Measurements from ENCODE around the gene CFAP410. TPM values are rescaled to one million over a fixed set of nuclear protein-coding genes. Genes with fewer than 3 reads are reported as not detected.

CFAP410 gene
- 10 to 100 TPM; 30.0 to 36.4 (median 31.6) TPM for polyA plus RNA-seq

- H3K4me1 Mint-ChIP-seq: peaks cover 23 to 32% of the 10 kb centered on the region in 2 donors
- peaks cover 12 to 16% (median 13%) of the 10 kb centered on the region in 3 donors for H3K27me3 Mint-ChIP-seq (ENCODE audit: low read depth in 3 of 3)
- peak within 1 kb of the TSS; percentile 94 to 99 (median 97) for H3K27ac Mint-ChIP-seq
- DNase-seq: peak; percentile 95 to 97 (median 97)
- peaks cover 0 to 10% (median 0%) of the 10 kb centered on the region in 3 donors for H3K36me3 Mint-ChIP-seq
- H3K9me3 Mint-ChIP-seq: no peaks in the 10 kb centered on the region
- H3K4me3 Mint-ChIP-seq: peak within 1 kb of the TSS; percentile 87 to 98 (median 95)
These were observed at the start of gene CFAP410 for GRCh38 chr21:44338971-44339910. CFAP410 (minus strand) TSS chr21:44339390; CDS start chr21:44339194, 196 bp downstream.

DNA sequence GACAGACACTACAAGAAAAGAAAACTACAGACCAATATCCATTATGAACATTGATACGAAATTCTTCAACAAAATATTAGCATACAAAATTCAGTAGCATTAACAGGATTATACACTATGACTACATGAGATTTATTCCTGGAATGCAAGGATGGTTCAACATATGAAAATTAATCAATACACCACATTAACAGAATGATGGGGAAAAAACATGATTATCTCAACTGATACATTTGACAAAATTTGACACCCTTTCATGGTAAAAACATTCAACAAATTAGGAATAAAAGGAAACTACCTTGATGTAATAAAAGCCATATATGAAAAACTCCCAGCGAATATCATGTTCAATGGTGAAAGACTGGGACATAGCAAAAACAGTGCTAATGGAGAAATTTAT, 45.8 kb upstream of the CFAP410 start:
- peaks cover 18 to 33% (median 26%) of the 10 kb centered on the region in 6 donors for H3K9me3 Mint-ChIP-seq
- H3K27ac Mint-ChIP-seq: no peak overlapping the region
- DNase-seq: no peak
- H3K27me3 Mint-ChIP-seq (ENCODE audit: low read depth in 3 of 3): peaks cover 0 to 2% (median 0%) of the 10 kb centered on the region in 3 donors
- H3K36me3 Mint-ChIP-seq: peaks cover 25 to 61% (median 61%) of the 10 kb centered on the region in 3 donors
- no peak overlapping the region for H3K4me3 Mint-ChIP-seq
- peaks cover 0 to 1% of the 10 kb centered on the region in 2 donors for H3K4me1 Mint-ChIP-seq

GRCh38 chr21:44383216-44383615, 44.0 kb upstream of the CFAP410 start:
- H3K4me1 Mint-ChIP-seq: peaks cover 0 to 1% of the 10 kb centered on the region in 2 donors
- H3K36me3 Mint-ChIP-seq: peaks cover 25 to 71% (median 60%) of the 10 kb centered on the region in 3 donors
- no peak overlapping the region for H3K4me3 Mint-ChIP-seq
- H3K27me3 Mint-ChIP-seq (ENCODE audit: low read depth in 3 of 3): peaks cover 0 to 2% (median 2%) of the 10 kb centered on the region in 3 donors
- no peak overlapping the region for H3K27ac Mint-ChIP-seq
- peaks cover 18 to 33% (median 26%) of the 10 kb centered on the region in 6 donors for H3K9me3 Mint-ChIP-seq
- DNase-seq: no peak

DNA sequence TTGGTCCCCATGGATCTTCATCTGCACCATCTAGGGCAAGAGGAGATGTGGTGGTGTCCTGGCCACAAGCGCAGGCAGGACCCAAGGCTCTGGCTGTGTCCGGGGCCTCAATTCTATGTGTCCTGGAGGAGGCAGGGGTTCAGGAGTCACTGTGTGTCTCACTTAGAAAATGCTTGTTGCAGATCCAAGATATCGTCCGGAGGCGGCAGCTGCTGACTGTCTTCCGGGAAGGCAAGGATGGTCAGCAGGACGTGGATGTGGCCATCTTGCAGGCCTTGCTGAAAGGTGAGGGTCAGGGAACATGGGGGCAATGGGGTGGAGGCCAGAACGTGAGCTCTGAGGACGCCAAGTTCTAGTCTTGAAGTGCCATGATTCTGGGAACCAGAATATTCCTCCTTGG, 43.3 kb upstream of the CFAP410 start:
- peaks cover 25 to 78% (median 64%) of the 10 kb centered on the region in 3 donors for H3K36me3 Mint-ChIP-seq
- no peak for DNase-seq
- H3K4me1 Mint-ChIP-seq: peaks cover 0 to 4% of the 10 kb centered on the region in 2 donors
- no peak overlapping the region for H3K4me3 Mint-ChIP-seq
- H3K9me3 Mint-ChIP-seq: peaks cover 18 to 33% (median 26%) of the 10 kb centered on the region in 6 donors
- no peak overlapping the region for H3K27ac Mint-ChIP-seq
- peaks cover 0 to 4% (median 2%) of the 10 kb centered on the region in 3 donors for H3K27me3 Mint-ChIP-seq (ENCODE audit: low read depth in 3 of 3)

DNA sequence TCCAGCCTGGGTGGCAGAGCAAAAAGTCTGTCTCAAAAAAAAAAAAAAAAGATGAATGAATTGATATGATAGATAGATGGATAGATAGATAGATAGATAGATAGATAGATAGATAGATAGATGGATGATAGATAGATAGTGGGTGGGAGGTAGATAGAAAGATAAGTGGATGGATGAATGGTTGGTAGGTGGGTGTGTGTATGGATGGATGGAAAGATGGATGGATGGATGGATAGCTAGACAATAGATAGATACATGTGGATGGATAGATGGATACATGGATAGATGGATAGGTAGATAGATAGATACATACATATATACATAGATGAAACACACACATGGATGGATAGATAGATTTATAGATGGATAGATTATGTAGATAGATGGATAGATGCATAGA, 42.7 kb upstream of the CFAP410 start:
- H3K27ac Mint-ChIP-seq: no peak overlapping the region
- peaks cover 0 to 4% (median 2%) of the 10 kb centered on the region in 3 donors for H3K27me3 Mint-ChIP-seq (ENCODE audit: low read depth in 3 of 3)
- no peak overlapping the region for H3K4me3 Mint-ChIP-seq
- peaks cover 18 to 33% (median 26%) of the 10 kb centered on the region in 6 donors for H3K9me3 Mint-ChIP-seq
- H3K4me1 Mint-ChIP-seq: peaks cover 4 to 9% of the 10 kb centered on the region in 2 donors
- DNase-seq: no peak
- H3K36me3 Mint-ChIP-seq: peaks cover 28 to 84% (median 69%) of the 10 kb centered on the region in 3 donors

GRCh38 chr21:44380876-44381275, 41.7 kb upstream of the CFAP410 start:
- Mint-ChIP-seq H3K27me3 (ENCODE audit: low read depth in 3 of 3) (peaks cover 0 to 5% (median 3%) of the 10 kb centered on the region in 3 donors), H3K36me3 (peaks cover 31 to 90% (median 76%) of the 10 kb centered on the region in 3 donors), H3K27ac (no peak overlapping the region), H3K4me1 (peaks cover 14 to 19% of the 10 kb centered on the region in 2 donors), H3K9me3 (peaks cover 18 to 28% (median 23%) of the 10 kb centered on the region in 6 donors), H3K4me3 (no peak overlapping the region)
- DNase-seq: no peak

DNA sequence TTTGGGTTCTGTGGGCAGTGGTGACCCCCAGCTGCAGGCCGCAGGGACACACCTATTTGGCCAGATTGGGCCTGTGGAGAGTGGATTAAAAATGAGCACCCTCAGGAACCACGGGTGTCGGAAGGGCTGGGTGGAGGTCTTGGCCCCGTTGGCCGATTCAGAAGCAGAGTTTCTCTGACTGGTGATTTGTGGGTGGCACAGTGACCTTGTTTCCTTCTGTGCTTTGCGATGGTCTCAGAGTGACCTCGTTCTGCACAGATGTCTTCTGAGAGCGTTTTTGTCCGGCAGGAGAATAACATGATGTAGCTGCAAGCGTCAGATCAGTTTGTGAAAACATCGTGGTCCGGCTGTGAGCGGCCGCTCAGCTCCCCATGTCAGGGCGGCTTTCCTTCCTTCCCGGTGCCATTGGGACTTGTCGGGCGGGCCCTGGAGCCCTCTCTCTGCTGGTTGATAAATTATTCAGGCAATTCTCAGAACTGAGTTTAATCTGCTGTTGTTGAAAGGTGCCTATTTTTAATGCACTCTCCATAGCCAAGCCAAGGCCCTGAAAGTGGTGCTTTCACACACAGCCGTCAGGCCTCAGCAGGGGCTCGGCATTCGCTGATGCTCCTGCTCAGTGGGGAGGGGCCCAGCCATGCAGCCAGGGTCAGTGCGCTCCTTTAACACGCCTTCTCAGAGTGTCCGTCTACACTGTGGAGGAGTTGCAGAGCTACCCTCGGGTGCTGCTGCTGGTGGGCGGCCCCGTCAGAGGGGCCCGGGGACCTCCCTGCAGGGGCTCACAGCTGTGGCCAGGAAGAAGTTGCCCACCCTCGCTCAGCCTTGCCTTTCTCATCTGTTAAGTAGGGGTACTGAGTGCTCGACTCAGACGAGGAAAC, 41.0 kb upstream of the CFAP410 start:
- H3K4me3 Mint-ChIP-seq: peak overlapping the region in 1 of 5 donors; percentile 18
- peaks cover 3 to 12% (median 4%) of the 10 kb centered on the region in 3 donors for H3K27me3 Mint-ChIP-seq (ENCODE audit: low read depth in 3 of 3)
- peaks cover 36 to 90% (median 74%) of the 10 kb centered on the region in 3 donors for H3K36me3 Mint-ChIP-seq
- H3K27ac Mint-ChIP-seq: no peak overlapping the region
- peaks cover 21 to 25% of the 10 kb centered on the region in 2 donors for H3K4me1 Mint-ChIP-seq
- DNase-seq: no peak
- peaks cover 15 to 24% (median 19%) of the 10 kb centered on the region in 6 donors for H3K9me3 Mint-ChIP-seq

DNA sequence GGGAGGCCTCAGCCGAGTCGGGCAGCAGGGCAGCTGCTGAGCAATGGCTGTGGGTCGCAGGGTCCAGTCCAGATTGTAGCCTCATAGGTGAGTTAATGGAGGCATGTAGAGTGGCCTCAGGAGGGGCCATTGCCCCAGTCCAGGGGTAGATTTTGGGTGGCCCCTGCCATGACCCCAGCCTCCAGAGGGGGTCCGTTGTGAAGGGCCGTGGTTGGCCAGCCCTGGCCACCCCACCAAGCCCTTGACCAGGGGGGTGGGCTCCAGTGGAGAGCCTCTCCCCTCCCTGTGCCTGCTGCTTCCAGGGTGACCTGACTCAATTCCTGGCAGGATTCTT, 40.3 kb upstream of the CFAP410 start:
- peaks cover 37 to 85% (median 70%) of the 10 kb centered on the region in 3 donors for H3K36me3 Mint-ChIP-seq
- H3K9me3 Mint-ChIP-seq: peaks cover 8 to 20% (median 12%) of the 10 kb centered on the region in 6 donors
- no peak overlapping the region for H3K4me3 Mint-ChIP-seq
- peaks cover 6 to 17% (median 7%) of the 10 kb centered on the region in 3 donors for H3K27me3 Mint-ChIP-seq (ENCODE audit: low read depth in 3 of 3)
- no peak for DNase-seq
- no peak overlapping the region for H3K27ac Mint-ChIP-seq
- peaks cover 28 to 33% of the 10 kb centered on the region in 2 donors for H3K4me1 Mint-ChIP-seq

- peaks cover 4 to 14% (median 8%) of the 10 kb centered on the region in 6 donors for H3K9me3 Mint-ChIP-seq
- peaks cover 6 to 17% (median 7%) of the 10 kb centered on the region in 3 donors for H3K27me3 Mint-ChIP-seq (ENCODE audit: low read depth in 3 of 3)
- DNase-seq: no peak
- no peak overlapping the region for H3K27ac Mint-ChIP-seq
- H3K4me1 Mint-ChIP-seq: peaks cover 34 to 39% of the 10 kb centered on the region in 2 donors
- H3K36me3 Mint-ChIP-seq: peaks cover 31 to 81% (median 64%) of the 10 kb centered on the region in 3 donors
- no peak overlapping the region for H3K4me3 Mint-ChIP-seq
These were observed 39.7 kb upstream of the CFAP410 start for GRCh38 chr21:44378646-44379514.

- Mint-ChIP-seq H3K4me3 (no peak overlapping the region), H3K27me3 (ENCODE audit: low read depth in 3 of 3) (peaks cover 6 to 22% (median 7%) of the 10 kb centered on the region in 3 donors), H3K9me3 (peaks cover 0 to 10% (median 2%) of the 10 kb centered on the region in 6 donors), H3K27ac (no peak overlapping the region), H3K36me3 (peaks cover 27 to 77% (median 61%) of the 10 kb centered on the region in 3 donors), H3K4me1 (peaks cover 42 to 47% of the 10 kb centered on the region in 2 donors)
- no peak for DNase-seq
These were observed 38.9 kb upstream of the CFAP410 start for GRCh38 chr21:44377922-44378645.

GRCh38 chr21:44377201-44377921, 38.2 kb upstream of the CFAP410 start:
- DNase-seq: no peak
- peak overlapping the region in 1 of 6 donors; percentile 11 for H3K27ac Mint-ChIP-seq
- H3K36me3 Mint-ChIP-seq: peaks cover 26 to 76% (median 63%) of the 10 kb centered on the region in 3 donors
- H3K27me3 Mint-ChIP-seq (ENCODE audit: low read depth in 3 of 3): peaks cover 6 to 22% (median 7%) of the 10 kb centered on the region in 3 donors
- no peak overlapping the region for H3K4me3 Mint-ChIP-seq
- peaks cover 49 to 53% of the 10 kb centered on the region in 2 donors for H3K4me1 Mint-ChIP-seq
- H3K9me3 Mint-ChIP-seq: peaks cover 0 to 10% (median 2%) of the 10 kb centered on the region in 6 donors

All from immature natural killer cell (primary cell).